Stimulated activated CD4-positive, alpha-beta T cell treated with anti-CD3 and anti-CD28 coated beads, TNF-alpha, amount 100 ng/mL, for 48 hours (primary cell): ENCODE data around the gene SELENOO.
A peak's percentile ranks its signal among the peaks of the same experiment; 100 is the strongest.

Source experiments
- DNase-seq, 3 donors: peaks; one replicate each; pipeline ENCODE4 v3.0.0-alpha.2; 2020; ENCODE audit warnings: low read depth in 3 of 3

The SELENOO gene

DNA sequence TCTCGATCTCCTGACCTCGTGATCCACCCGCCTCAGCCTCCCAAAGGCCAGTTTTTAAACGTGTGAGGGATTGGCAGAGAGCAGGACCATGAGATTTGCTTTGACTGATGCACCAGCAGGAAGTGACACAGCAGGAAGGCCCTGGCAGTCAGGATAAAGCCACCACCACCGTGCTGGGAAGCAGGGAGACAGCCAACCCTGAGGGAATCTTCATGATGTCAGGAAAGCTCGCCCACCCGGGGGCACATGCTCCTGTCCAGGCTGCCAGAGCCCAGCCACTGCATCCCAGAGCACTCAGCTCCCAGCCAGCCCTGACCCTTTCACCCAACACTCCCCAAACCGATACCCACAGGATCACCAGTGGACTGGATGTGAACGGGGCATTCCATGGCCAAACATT lies 37.9 kb downstream of the SELENOO start:
- DNase-seq: no peak

DNA sequence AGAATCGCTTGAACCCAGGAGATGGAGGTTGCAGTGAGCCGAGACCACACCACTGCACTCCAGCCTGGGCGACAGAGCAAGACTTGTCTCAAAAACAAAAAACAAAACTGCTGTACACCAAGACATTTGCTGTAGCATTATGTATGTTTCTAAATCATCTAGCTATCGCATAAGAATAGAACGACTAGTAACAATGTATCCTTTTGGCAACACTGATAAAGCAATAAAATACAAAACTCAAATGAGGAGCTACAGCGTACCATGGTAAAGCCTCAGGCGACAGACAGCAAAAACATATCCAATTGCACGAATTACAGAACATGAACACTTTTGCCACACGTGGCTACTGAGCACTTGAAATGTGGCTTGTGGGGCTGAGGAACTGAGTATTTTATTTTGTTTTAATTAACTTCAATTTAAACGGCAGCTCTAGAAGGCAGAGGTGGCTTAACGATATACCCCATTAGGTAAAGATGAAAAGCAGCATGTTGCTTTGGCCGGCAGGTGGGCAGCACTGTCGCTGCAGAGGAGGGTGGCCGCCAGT lies 41.7 kb downstream of the SELENOO start:
- DNase-seq: no peak

DNA sequence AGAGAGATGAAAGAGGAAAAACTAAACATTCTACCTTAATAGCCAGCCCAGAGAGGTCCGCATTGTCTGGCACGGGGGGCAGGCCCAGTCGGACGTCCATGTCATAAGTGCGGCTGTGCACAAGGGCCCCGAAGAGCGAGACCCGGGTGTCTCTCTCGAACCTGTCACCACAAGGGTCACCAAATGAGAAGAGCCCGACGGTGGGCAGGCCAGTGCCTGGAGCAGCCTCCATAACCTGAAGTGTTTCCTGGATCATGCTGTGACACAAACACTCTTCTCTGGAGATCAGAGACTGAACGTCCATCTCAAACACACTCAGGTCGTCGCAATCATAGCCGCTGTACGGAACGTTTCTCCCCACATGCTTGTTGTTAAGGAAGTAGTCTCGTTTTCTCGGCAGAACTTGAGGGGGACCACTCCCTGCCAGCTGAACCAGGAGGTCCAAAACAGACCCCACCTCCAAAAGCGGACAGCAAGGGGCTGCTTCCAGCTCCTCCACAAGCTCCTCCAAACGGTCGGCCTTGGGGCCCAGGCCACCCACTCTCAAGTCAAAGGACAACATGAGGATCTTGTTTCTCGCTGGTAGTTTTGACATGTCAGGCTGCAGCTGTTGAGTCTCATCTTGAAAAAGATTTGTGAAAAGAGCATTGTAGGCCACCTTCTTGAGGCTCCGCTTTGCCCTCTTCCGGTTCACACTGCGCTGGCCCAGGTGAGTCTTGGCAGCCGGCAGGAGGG lies 43.0 kb downstream of the SELENOO start:
- no peak for DNase-seq

DNA sequence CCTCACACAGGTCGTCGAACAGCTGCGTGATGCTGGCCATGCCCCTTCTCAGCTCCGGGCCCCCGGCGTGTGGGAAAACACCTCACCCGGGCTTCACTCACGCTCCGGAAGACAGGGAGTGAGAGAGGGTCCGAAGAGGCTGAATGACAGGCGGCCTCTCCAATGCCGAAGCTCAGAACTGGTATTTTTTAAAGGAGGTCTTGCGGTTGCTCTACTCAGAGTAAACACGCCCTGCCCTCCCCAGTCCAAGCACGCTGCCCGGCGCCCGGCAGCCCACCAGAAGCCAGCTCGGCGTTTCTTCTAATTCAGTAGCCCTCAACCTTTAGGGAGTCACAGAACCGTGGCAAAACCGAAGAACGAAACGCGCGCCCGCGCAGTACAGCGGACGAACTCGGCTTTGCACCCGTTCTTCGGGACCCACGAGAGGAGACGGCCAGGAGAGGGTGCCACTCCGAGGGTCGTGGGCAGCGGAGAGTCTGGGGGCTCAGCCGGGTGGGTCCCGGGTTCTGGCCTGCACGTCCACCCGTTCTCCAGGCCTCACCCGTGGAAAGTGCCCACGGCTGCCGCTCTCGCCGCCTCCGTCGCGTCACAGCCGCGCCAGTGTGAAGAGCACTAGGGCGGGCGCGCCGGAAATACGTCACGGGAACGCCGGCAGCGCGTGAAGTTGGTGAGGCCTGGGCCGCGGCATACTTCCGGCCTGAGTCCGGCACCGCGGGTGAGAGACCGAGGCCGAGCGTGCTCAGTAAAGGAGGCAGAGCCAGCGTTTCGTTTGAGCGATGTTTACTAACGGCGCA lies 43.8 kb downstream of the SELENOO start, which contains the start of gene TUBGCP6:
Gene TUBGCP6 (minus strand): TSS at position 604 of the 794 bp plus-strand sequence. CDS start 564 bp downstream, at position 40.
- DNase-seq: peak; percentile 86 to 94 (median 86)

DNA sequence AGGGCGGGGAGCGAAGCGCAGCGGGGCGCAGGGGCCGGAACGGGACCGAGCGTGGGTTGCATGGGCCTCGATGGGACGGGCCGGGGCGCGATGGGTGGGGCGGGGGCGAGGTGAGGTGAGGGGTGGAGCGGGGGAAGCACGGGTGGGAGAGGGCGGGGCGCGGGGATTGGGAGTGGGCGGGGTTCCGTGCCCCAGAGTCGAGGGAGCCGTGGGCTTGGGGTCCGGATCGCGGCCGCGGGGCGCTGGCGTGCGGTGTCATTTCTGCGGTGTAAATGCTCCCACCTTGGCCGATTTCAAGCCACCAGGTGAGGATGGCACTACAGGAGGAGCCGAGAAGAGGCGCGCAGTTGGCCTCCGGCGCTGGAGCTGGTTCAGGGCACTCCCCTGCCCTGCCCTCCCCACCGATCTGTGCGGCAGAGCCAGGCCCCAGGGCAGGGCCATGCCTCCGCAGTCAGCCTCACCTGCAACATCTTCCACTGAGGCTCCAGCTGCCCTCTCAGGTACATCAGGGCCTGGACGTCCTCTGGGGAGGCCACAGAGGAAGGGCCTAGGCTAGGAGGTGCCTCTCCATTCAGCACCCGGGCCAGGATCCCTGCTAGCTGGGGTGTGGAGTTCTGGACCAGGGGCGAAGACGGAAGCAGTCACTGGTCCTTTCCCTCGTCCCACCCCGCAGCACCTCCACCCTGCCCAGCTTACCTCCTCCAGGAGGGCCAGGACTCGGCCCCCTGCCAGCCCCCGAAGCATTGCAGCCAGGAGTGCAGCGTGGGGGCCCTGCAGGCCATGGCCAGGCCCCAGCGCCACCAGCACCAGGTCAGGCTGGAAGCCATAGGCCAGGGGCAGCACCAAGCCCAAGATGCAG lies 44.6 kb downstream of the SELENOO start:
- DNase-seq: no peak

DNA sequence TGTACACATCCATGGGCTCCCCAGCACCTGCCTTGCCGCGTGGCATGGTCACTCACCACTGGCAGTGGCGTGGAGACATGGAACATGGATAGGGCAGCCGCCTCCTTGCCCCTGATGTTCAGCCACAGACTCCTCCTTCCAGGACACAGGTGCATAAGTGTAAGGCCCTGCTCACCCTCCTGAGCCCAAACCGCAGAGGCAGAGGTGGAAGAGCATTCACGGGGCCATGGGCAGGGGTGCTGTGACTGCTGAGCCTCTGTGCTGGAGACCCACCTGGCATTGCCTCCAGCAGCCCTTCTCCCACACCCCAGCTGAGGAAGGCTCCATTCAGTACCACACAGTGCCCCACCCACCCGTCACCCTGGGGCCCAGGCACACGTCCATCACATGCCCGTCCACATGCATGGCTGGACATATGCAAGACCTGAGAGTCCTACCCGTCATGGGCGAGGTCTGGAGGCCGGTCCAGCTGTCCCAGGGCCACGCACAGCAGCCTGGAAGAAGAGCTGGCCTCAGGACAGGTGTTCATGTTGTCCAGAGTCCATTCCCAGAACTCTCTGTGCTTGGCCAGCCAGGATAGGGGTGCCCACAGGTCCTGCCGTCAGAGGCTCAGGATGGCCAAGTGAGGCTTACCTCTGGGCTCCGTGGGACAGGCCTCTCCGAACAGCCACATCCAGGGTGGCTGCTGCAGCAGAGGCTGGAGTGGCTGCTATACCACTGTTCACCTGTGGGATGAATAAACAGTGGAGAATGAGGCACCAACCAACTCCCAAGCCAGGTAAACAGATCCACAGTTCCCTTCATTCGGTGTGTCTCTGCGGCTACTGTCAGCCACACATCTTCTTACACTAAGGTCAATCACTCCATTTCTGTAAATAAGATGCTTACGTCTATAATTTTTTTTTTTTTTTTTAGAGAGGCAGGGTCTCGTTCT lies 45.7 kb downstream of the SELENOO start:
- no peak for DNase-seq

DNA sequence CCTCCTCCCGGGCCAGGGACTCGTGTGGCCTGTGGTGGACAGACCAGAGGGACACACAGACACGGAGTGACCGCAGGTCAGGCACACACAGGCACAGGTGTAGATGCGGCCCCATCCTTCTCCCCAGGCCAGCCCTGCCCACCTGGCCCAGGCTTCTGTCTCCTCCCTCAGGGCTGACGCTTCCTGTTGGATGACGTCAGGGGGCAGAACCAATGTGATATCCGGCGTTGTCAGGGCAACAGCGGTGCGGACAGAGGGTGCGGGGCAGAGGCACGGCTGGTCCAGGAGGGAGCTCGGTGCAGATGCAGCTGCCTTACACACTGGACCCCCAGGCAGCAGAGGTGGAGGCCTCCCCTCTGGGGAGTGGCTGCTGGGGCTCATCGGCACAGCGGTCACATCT lies 46.9 kb downstream of the SELENOO start:
- no peak for DNase-seq

DNA sequence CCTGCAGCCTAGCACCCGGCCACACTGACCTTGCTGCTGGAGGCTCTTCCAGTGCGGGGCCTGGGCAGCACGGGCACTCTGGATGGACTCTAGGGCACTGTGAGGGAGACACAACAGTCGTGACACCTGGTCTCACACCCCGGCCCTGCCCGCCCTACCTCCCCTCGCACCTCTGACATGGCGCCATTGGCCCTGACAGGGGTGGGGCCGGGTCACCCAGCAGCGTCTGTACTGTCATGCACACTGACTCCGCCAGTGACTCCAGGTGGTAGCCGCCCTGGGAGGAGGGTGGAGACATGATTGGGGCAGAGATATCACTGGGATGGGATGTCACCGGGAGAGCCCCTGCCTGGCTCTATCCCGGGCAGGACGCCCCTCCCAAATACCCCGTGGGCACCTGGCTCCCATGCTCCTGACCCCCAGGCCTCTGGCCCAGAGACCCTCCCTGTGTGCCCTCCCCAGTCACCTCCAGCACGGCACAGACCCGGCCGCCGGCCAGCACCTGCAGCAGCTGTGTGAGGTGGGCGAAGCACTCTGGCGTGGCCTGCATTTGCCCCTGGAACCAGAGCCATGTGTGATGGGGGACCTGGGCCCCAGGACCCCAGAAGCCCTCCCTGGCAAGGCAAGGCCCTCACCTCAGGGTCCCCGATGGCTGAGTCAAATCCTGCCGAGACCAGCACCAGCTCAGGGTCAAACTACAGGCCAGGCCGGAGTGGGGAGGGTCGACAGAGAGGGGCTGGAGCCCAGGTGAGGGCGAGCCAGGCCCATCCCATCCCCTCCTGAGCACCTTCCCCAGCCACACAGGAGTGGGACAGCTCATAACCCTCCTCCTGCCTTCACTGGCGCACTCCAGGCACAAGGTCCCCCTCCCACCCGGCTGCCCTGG lies 47.6 kb downstream of the SELENOO start:
- DNase-seq: no peak

DNA sequence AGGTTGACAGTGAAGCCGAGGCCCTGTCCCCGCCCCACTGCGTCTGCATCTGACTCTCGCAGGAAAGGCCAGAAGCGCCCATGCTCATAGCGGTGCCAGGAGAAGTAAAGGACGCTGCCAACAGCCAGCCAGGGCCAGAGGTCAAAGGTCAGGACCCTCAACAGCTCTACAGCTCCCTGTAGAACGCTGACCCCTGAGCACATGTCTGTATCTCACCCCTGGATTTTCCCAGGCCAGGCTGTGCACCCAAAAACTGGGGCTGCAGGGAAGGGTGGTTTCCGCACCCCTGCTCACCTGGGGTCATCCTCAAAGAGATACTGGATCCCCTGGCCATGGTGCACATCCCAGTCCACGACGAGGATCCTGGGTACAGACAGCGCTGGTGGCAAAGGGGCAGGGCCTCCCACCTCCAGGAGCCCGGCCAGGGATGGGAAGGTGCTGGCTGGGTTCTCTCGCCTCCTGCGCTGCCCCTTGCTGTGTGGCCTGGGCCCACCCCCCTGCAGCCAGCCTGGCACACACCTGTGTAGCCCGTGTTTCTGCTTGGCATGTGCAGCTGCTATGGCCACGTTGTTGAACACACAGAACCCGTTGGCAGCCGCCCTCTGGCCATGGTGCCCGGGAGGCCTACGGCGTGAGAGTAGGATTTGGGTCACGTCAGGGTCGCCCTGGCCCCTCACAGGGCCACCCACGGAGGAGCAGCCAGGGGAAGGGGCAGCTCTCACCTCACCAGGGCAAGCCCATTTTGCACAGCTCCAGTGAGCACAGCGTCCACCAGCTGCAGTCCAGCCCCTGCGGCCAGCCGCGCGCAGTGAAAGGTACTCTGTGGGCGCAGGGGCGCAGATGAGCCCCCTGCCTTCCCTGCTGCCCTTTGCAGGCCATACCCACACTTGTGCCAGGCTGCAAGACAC lies 48.8 kb downstream of the SELENOO start:
- no peak for DNase-seq

DNA sequence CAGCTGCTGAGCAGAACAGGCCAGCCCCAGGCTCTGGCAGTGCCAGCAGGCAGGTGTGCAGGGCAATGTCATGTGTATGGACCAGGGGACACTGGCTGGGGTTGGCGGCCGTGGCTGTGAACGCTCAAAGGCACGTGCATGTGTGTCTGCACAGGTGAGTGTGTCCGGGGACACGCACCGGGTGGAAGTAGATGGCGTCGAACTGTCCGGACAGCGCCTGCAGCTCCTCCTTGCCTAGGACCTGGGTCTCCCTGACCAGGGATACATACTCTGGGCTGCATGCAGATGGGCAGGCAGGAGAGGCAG lies 49.4 kb downstream of the SELENOO start:
- DNase-seq: no peak

DNA sequence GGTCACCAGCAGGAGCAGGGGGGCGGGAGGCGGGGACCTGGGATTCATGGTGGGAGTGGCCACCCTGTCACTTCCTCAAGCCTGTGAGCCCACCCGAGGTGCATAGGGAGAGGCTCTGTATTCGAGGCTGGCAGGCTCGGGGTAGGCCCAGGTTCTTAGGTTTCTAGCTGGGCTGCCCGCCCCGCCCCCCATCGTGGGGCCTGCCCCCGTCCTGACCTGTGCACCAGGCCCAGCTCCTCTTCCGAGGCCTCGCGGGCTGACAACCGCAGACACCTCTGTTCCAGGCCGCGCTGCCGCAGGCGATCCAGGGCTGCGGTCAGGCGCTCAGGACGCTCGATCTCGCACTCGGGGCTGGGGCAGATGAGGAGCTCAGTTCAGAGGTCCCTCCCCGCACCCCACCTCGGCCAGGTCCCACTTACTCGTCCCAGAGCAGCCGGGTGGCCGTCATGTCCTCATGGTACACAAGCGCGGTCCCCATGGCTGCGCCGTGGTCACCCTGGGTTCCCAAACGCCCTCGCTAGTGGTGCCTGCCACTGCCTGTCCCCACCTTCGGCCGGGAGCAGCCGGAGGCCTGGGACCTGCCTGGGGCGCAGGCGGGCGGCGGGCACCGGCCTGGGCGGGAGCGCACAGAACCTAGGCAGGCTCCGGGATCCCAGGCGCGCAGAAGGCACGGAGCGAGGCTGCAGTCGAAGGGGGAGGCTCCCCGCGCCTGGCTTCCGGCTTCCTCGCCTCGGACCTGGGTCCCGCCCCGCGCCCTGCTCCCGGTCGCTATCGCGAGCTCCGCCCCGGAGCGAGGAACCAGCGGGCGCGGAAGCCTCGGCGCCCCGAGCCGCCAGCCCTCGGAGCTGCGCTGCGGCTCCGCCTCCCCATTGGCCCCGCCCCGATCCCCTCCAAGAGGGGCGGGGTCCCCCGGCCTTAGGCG lies 50.0 kb downstream of the SELENOO start, which contains the start of gene HDAC10:
Gene HDAC10 (minus strand): TSS at position 711 of the 922 bp plus-strand sequence. CDS start 233 bp downstream, at position 478.
- DNase-seq: peak in 2 of 3 donors; percentile 81 to 84

DNA sequence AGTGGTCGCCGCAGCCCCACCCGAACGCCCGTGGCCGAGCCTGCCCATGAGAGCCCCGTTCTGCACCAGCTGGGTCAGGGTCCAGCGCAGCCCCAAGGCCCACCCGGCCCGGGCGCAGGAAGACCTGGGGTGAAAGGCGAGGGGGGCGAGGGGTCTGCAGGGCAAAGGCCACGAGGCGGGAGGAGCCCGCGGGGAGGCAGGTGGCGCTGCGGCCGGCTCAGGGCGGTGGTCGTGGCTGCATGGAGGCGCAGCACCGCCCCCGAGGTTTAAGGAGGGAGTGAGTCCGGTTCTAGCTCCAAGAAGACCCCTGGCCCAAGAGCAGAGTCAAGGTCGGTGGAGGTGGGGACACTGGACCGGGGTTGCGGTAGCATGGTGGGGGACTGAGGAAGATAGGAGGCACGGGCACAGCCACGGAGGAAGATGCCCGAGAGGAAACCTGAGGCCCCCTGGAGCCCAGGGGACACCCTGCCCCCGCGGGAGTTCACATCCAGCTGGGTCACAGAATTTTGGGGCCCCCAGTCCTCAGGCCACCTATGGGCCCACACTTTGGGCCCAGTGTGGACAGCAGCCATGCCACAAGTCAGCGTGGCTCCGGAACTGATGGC lies 50.8 kb downstream of the SELENOO start:
- no peak for DNase-seq

DNA sequence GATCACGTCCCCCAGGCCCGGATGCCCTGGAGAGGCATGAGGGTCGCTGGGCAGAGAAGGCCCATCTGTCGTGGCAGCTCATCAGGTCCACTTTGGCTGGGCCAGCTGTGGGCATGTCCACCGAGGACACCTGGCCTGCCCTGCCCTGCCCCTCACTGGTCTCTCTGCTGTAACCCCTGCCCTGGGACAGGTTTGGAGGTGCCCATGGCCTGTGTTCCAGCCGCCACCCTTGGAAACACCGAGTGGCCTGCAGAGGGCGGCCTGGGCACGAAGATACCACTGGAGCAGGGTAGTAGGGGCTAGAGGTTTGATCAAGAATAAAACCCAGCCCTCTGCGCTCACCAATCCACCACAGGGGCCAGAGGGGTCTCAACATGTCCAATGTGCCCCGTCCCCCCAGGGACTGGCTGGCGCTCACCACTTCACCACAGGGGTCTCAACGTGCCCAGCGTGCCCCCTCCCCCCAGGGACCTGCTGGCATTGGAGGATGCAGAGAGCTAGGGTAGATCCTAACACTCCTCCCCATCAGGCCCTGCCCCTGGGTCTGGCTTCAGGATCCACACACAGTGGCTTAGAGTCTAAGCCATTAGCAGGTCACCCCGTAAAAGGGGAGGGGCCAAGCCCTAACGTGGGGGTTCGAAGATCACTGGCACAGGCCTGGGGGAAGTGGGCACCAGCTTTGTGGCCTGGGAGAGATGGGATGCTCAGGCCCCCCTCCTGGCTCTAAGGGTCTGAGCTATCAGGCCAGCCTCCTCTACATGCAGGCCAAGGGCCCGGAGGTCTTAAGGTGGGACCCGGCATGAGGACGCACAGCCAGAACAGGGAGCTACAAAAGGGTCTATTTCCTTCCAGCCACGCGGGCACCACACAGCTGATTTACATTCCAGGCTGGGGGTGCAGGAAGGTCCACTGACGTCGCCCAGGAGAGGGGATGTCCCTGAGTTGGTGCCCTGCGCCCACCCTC lies 51.6 kb downstream of the SELENOO start:
- DNase-seq: no peak

DNA sequence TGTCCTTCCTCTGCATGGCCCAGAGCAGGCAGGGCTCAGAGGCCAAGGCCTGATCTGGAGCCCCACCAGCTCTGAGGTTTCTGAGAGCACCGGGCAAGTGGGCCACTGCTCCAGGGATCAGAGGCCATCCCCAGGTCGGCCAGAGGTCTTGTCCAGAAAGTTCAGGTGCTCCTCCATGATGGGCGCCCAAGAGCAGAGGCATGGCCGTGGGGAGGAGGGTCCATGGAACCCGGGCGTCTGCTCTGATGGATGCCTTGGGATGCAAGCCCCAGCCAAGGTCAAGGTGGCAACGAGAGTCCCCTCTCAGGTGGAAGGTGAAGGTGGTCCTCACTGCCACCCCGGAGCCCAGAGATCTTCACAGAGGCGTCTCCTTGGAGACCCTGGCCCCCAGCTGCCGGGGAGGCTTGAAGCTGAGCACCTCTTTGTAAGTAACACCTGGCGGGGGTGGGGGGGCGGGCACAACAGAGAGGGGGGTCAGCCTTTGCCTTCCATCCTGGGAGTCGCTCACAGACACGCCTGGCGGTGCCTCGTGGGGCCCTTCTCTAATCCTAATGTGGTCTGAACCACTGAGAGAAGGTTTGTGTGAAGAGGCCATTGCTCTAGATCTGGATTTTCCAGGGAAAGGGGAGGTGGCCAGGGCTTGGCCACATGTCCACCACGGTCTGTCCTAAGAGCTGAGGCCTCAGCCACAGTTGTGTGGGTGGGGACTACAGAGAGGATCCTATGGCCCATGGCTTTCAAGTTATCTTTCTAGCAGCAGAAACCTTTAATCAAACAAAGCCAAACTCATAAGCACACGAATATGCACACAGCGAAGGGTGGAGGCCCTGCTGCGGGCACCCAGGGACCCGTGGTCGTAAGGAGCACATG lies 52.5 kb downstream of the SELENOO start:
- DNase-seq: no peak

DNA sequence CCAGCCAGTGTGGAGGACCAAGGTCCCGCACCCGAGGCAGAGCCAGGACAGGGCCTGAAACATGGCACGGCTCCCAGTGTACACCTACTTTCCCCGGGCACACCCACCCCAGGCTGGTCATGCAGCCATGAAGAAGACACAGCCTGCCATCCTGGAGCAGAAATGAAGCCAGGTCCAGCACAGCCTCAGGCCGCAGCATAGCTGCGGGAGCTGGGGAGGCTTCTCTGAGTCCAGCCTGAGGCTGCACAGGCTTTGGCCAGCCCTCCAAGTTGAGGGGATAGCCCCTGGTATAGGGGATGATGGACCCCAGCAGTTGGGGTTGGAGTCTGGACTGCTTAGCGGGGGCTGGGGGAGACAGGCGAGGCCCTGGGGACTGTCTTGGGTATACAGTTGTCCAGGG lies 53.1 kb downstream of the SELENOO start:
- DNase-seq: no peak
